Bronchial epithelial cell (primary cell): Measurements from ENCODE around the gene DNAJC30. TPM values are rescaled to one million over a fixed set of nuclear protein-coding genes. Genes with fewer than 3 reads are reported as not detected.

Source experiments
- DNase-seq: peaks from one replicate; pipeline ENCODE4 v3.0.0-alpha.2; 2010; ENCODE audit warnings: low read depth
- FAIRE-seq: peaks from 2 replicates; lab custom pipeline; 2011; peaks lifted over from hg19 to GRCh38; lab: Jason Lieb, UNC
- H3K27me3 ChIP-seq: 2 replicates; pipeline ENCODE4 v1.5.1; 2011; ENCODE audit warnings: low read length; ENCODE audit not compliant: control insufficient read depth, insufficient read depth
- H3K36me3 ChIP-seq: 2 replicates; pipeline ENCODE4 v1.5.1; 2011; ENCODE audit warnings: low read length; ENCODE audit not compliant: control insufficient read depth, insufficient read depth
- H3K4me3 ChIP-seq: 2 replicates; pipeline ENCODE4 v1.5.1; 2011; ENCODE audit warnings: mild to moderate bottlenecking, low read depth, low read length, control low read depth
- total RNA-seq: library from RNA; depleted of rRNA; stranded (reverse); fragments of >200 nt; gene quantifications from 2 replicates; pipeline ENCODE4 v1.2.1, GENCODE V29; 2014
- TF ChIP-seq, protein P1 (sequence below): IDR thresholded peaks from 2 replicates; pipeline ENCODE4 v1.5.1; 2011; ENCODE audit warnings: mild to moderate bottlenecking, moderate library complexity, low read length, control low read depth, inconsistent platforms; ENCODE audit not compliant: insufficient read depth, severe bottlenecking

DNAJC30 gene
- total RNA-seq, 1 donor from 2014 or later, result 0.79 TPM

DNA sequence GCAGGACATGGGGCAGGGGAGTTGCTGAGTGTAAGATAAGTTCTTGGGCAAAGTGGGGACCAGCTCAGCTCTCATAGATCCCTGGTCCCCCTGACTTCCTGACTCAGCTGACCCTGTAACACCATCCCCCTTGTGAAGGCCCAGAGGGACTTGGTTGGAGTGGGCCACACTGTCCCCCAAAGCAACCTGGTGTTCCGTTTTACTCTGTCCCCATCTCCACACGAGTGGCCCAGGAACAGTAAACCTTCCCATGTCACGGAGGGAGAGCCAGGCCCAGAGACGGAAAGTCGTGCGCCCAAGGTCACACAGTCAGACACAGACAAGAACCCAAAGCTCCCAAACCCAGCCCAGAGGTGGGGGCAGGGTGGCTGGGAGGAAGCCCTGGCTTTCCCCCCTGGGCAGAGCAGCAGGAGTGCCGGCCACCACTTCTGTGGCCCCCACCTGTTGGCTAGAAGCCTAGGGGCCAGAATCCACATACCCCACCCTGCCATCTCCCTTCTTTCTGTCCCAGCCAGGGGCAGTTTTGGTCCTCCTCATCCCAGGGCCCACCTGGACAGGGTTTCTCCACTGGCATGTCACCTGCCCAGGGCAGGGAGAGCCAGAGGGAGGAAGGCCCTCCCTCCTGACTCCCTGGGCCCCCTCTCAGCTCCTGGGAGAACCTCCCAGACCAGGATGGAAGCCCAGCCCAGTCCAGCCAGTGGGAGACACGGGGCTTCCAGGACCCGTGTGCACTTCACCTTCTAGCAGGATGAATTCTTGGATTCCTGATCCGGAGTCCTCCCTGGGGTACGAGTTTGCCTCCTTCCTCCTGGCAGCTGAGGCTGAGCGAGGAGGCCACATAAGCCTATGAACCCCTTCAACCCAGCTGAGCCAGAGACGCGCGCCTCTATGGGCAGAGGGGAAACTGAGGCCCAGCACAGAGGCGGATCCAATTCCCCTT, 36.2 kb downstream of the DNAJC30 start:
- H3K27me3 ChIP-seq, result peaks cover 10% of the 10 kb centered on the region
- FAIRE-seq, result no peak
- TF ChIP-seq, protein P1, sequence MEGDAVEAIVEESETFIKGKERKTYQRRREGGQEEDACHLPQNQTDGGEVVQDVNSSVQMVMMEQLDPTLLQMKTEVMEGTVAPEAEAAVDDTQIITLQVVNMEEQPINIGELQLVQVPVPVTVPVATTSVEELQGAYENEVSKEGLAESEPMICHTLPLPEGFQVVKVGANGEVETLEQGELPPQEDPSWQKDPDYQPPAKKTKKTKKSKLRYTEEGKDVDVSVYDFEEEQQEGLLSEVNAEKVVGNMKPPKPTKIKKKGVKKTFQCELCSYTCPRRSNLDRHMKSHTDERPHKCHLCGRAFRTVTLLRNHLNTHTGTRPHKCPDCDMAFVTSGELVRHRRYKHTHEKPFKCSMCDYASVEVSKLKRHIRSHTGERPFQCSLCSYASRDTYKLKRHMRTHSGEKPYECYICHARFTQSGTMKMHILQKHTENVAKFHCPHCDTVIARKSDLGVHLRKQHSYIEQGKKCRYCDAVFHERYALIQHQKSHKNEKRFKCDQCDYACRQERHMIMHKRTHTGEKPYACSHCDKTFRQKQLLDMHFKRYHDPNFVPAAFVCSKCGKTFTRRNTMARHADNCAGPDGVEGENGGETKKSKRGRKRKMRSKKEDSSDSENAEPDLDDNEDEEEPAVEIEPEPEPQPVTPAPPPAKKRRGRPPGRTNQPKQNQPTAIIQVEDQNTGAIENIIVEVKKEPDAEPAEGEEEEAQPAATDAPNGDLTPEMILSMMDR, result no peak
- H3K36me3 ChIP-seq, result no peaks in the 10 kb centered on the region
- peak; percentile 9 for DNase-seq
- H3K4me3 ChIP-seq, result no peak overlapping the region

GRCh38 chr7:73645643-73646174, 37.5 kb downstream of the DNAJC30 start:
- TF ChIP-seq, protein P1, result no peak
- peaks cover 7% of the 10 kb centered on the region for H3K27me3 ChIP-seq
- no peaks in the 10 kb centered on the region for H3K36me3 ChIP-seq
- FAIRE-seq (no peak), DNase-seq (peak; percentile 20)
- no peak overlapping the region for H3K4me3 ChIP-seq

DNA sequence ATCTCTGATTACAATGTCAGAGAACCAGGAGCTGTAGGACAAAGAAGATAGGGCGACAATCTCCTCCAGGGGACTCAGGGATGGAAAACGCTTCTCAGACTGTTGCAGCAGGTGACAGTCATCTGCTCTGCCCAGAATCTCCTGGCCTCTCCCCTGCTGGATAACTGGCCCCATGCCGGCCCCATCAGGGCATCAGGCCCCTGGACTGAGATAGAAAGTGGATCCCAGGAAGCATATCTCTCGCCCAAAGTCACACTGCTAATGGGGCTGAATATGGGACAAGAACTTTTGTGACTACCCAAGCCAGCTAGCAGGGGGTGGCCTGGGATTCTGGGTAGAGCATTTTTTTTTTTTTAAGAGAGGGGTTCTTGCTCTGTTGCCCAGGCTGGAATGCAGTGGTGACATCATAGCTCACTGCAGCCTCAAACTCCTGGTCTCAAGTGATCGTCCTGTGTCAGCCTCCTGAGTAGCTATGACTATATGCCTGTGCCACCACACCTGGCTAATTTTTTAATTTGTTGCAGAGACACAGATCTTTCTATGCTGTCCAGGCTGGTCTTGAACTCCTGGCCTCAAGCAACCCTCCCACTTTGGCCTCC, 38.5 kb downstream of the DNAJC30 start:
- H3K27me3 ChIP-seq, result peaks cover 5% of the 10 kb centered on the region
- TF ChIP-seq, protein P1, result no peak
- no peaks in the 10 kb centered on the region for H3K36me3 ChIP-seq
- H3K4me3 ChIP-seq, result no peak overlapping the region
- FAIRE-seq (no peak), DNase-seq (no peak)

DNA sequence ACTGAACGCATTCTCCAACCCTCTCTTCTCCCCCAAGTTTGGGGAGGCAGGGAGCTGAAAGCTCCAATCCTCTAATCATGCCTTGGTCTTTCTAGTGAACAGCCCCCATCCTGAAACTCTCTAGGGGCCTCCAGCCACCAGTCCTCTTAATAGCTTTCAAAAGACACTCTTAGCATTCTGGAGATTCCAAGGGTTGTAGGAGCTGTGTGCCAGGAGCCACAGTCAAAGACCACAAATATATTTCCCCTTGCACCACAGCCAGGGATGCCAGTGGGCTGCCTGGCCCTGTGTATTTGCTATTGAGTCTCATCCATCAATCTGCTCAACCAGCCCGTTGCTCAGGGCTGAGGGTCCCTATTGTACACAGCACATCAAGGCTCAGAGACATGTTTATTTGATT, 40.4 kb downstream of the DNAJC30 start:
- DNase-seq (no peak), FAIRE-seq (no peak)
- no peaks in the 10 kb centered on the region for H3K27me3 ChIP-seq
- H3K36me3 ChIP-seq, result no peaks in the 10 kb centered on the region
- H3K4me3 ChIP-seq, result no peak overlapping the region
- TF ChIP-seq, protein P1, result no peak

DNA sequence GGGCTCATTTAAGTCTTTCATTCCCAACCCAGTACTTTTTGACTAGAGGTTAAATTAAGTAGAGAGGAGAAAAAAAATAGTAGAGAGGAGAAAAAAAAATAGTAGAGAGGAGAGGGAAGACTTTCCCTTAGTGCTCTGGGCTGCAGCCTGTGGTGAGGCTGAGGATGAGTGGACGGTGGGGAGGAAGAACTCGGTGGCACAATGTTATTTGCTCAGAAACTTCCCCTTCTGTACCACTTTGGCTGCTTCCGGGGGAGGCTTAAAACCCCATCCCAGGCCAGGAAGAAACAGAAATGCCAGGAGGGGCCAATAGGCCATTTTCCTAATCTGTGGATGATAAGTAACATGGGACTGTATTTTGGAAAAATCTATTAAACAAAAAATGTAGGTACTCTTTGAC, 44.3 kb downstream of the DNAJC30 start:
- Histone ChIP-seq H3K27me3 (no peaks in the 10 kb centered on the region), H3K36me3 (no peaks in the 10 kb centered on the region), H3K4me3 (no peak overlapping the region)
- TF ChIP-seq, protein P1, result no peak
- FAIRE-seq, result no peak
- no peak for DNase-seq
